Activated T-cell treated with anti-CD3 and anti-CD28 coated beads, Interleukin-2, amount 50 U/mL, for 4 hours (primary cell): ENCODE data around the gene RHBDD1. TPM values are rescaled to one million over a fixed set of nuclear protein-coding genes. Genes with fewer than 3 reads are reported as not detected.

Experiments
- ATAC-seq, 2 donors: fragments of 200-7000 bp; cut with Tn5 transposase; one replicate each; pipeline ENCODE4 v1.10.0; 2021
- DNase-seq: peaks from one replicate; pipeline ENCODE4 v3.0.0-alpha.2; 2020
- H3K27me3 Mint-ChIP-seq: one replicate; pipeline ENCODE4 v1.8.0; 2021; ENCODE audit warnings: low read depth, mixed read lengths
- H3K36me3 Mint-ChIP-seq: one replicate; pipeline ENCODE4 v1.8.0; 2022; ENCODE audit warnings: mixed read lengths; ENCODE audit not compliant: insufficient read depth
- H3K4me1 Mint-ChIP-seq: one replicate; pipeline ENCODE4 v1.8.0; 2021; ENCODE audit warnings: low read depth, mixed read lengths
- H3K4me3 Mint-ChIP-seq: one replicate; pipeline ENCODE4 v1.8.0; 2021; ENCODE audit warnings: mild to moderate bottlenecking, moderate library complexity, mixed read lengths
- H3K9me3 Mint-ChIP-seq: one replicate; pipeline ENCODE4 v1.8.0; 2021; ENCODE audit warnings: mixed read lengths
- total RNA-seq, 3 donors: library from RNA; stranded (reverse); gene quantifications; one replicate each; pipeline ENCODE4 v1.2.1, GENCODE V29; 2021

Gene RHBDD1
- total RNA-seq, 3 donors from 2014 or later = 37.9 to 40.0 (median 38.7) TPM

- Mint-ChIP-seq H3K9me3 (peaks cover 6% of the 10 kb centered on the region), H3K4me1 (peaks cover 6% of the 10 kb centered on the region), H3K36me3 (peaks cover 46% of the 10 kb centered on the region), H3K27me3 (no peaks in the 10 kb centered on the region), H3K4me3 (no peak overlapping the region)
- no peak for DNase-seq
- ATAC-seq = no peak
Observed at GRCh38 chr2:227000123-227000522, 164.3 kb downstream of the RHBDD1 start.

GRCh38 chr2:227004482-227004881 lies 168.6 kb downstream of the RHBDD1 start:
- ATAC-seq (no peak), DNase-seq (no peak)
- Mint-ChIP-seq H3K4me3 (no peak overlapping the region), H3K9me3 (no peaks in the 10 kb centered on the region), H3K36me3 (peaks cover 17% of the 10 kb centered on the region), H3K27me3 (no peaks in the 10 kb centered on the region), H3K4me1 (no peaks in the 10 kb centered on the region)

GRCh38 chr2:227006189-227006897 lies 170.5 kb downstream of the RHBDD1 start:
- no peaks in the 10 kb centered on the region for H3K27me3 Mint-ChIP-seq
- H3K4me3 Mint-ChIP-seq = no peak overlapping the region
- peaks cover 5% of the 10 kb centered on the region for H3K36me3 Mint-ChIP-seq
- ATAC-seq (no peak), DNase-seq (no peak)
- H3K9me3 Mint-ChIP-seq = no peaks in the 10 kb centered on the region
- H3K4me1 Mint-ChIP-seq = no peaks in the 10 kb centered on the region

- Mint-ChIP-seq H3K36me3 (peaks cover 4% of the 10 kb centered on the region), H3K27me3 (no peaks in the 10 kb centered on the region), H3K4me1 (no peaks in the 10 kb centered on the region), H3K9me3 (no peaks in the 10 kb centered on the region), H3K4me3 (no peak overlapping the region)
- ATAC-seq = no peak
- no peak for DNase-seq
Observed at GRCh38 chr2:227007148-227007547, 171.3 kb downstream of the RHBDD1 start.

GRCh38 chr2:227007940-227008339 lies 172.1 kb downstream of the RHBDD1 start:
- DNase-seq = no peak
- H3K36me3 Mint-ChIP-seq = no peaks in the 10 kb centered on the region
- no peaks in the 10 kb centered on the region for H3K4me1 Mint-ChIP-seq
- no peak overlapping the region for H3K4me3 Mint-ChIP-seq
- no peaks in the 10 kb centered on the region for H3K9me3 Mint-ChIP-seq
- ATAC-seq = no peak
- no peaks in the 10 kb centered on the region for H3K27me3 Mint-ChIP-seq

- Mint-ChIP-seq H3K4me1 (no peaks in the 10 kb centered on the region), H3K36me3 (no peaks in the 10 kb centered on the region), H3K27me3 (no peaks in the 10 kb centered on the region), H3K9me3 (no peaks in the 10 kb centered on the region), H3K4me3 (no peak overlapping the region)
- ATAC-seq = no peak
- no peak for DNase-seq
Observed at GRCh38 chr2:227010433-227010832, 174.6 kb downstream of the RHBDD1 start.

GRCh38 chr2:227013330-227013729 lies 177.5 kb downstream of the RHBDD1 start:
- Mint-ChIP-seq H3K9me3 (no peaks in the 10 kb centered on the region), H3K36me3 (no peaks in the 10 kb centered on the region), H3K4me1 (no peaks in the 10 kb centered on the region), H3K27me3 (peaks cover 4% of the 10 kb centered on the region), H3K4me3 (no peak overlapping the region)
- DNase-seq (no peak), ATAC-seq (no peak)

- Mint-ChIP-seq H3K4me3 (no peak overlapping the region), H3K9me3 (no peaks in the 10 kb centered on the region), H3K27me3 (peaks cover 4% of the 10 kb centered on the region), H3K4me1 (no peaks in the 10 kb centered on the region), H3K36me3 (no peaks in the 10 kb centered on the region)
- no peak for ATAC-seq
- no peak for DNase-seq
Observed at GRCh38 chr2:227013881-227014280, 178.0 kb downstream of the RHBDD1 start.

GRCh38 chr2:227016894-227017293 lies 181.0 kb downstream of the RHBDD1 start:
- ATAC-seq (no peak), DNase-seq (no peak)
- peaks cover 9% of the 10 kb centered on the region for H3K27me3 Mint-ChIP-seq
- H3K4me1 Mint-ChIP-seq = no peaks in the 10 kb centered on the region
- no peak overlapping the region for H3K4me3 Mint-ChIP-seq
- no peaks in the 10 kb centered on the region for H3K36me3 Mint-ChIP-seq
- H3K9me3 Mint-ChIP-seq = no peaks in the 10 kb centered on the region

GRCh38 chr2:227020416-227020815 lies 184.6 kb downstream of the RHBDD1 start:
- H3K9me3 Mint-ChIP-seq = no peaks in the 10 kb centered on the region

GRCh38 chr2:227022608-227023007 lies 186.8 kb downstream of the RHBDD1 start:
- Mint-ChIP-seq H3K27me3 (peaks cover 8% of the 10 kb centered on the region), H3K36me3 (no peaks in the 10 kb centered on the region), H3K4me3 (no peak overlapping the region), H3K4me1 (no peaks in the 10 kb centered on the region), H3K9me3 (no peaks in the 10 kb centered on the region)
- ATAC-seq (no peak), DNase-seq (no peak)

More at GRCh38 chr2:227020416-227020815, 184.6 kb downstream of the RHBDD1 start:
- H3K4me1 Mint-ChIP-seq = no peaks in the 10 kb centered on the region
- H3K4me3 Mint-ChIP-seq = no peak overlapping the region
- DNase-seq (no peak), ATAC-seq (no peak)
- H3K27me3 Mint-ChIP-seq = peaks cover 11% of the 10 kb centered on the region
- H3K36me3 Mint-ChIP-seq = no peaks in the 10 kb centered on the region

GRCh38 chr2:227025510-227025909 lies 189.7 kb downstream of the RHBDD1 start:
- no peak overlapping the region for H3K4me3 Mint-ChIP-seq
- peaks cover 7% of the 10 kb centered on the region for H3K27me3 Mint-ChIP-seq
- ATAC-seq (no peak), DNase-seq (no peak)
- no peaks in the 10 kb centered on the region for H3K9me3 Mint-ChIP-seq
- H3K4me1 Mint-ChIP-seq = no peaks in the 10 kb centered on the region
- no peaks in the 10 kb centered on the region for H3K36me3 Mint-ChIP-seq

- H3K4me3 Mint-ChIP-seq = no peak overlapping the region
- DNase-seq (no peak), ATAC-seq (no peak)
- no peaks in the 10 kb centered on the region for H3K4me1 Mint-ChIP-seq
- H3K9me3 Mint-ChIP-seq = no peaks in the 10 kb centered on the region
- H3K36me3 Mint-ChIP-seq = no peaks in the 10 kb centered on the region
- H3K27me3 Mint-ChIP-seq = no peaks in the 10 kb centered on the region
Observed at GRCh38 chr2:227029426-227030105, 193.7 kb downstream of the RHBDD1 start.

GRCh38 chr2:227030789-227031188 lies 194.9 kb downstream of the RHBDD1 start:
- peaks cover 4% of the 10 kb centered on the region for H3K27me3 Mint-ChIP-seq
- H3K4me1 Mint-ChIP-seq = no peaks in the 10 kb centered on the region
- DNase-seq (no peak), ATAC-seq (no peak)
- H3K9me3 Mint-ChIP-seq = no peaks in the 10 kb centered on the region
- no peak overlapping the region for H3K4me3 Mint-ChIP-seq
- no peaks in the 10 kb centered on the region for H3K36me3 Mint-ChIP-seq

GRCh38 chr2:227031379-227031778 lies 195.5 kb downstream of the RHBDD1 start:
- DNase-seq (no peak), ATAC-seq (no peak)
- Mint-ChIP-seq H3K36me3 (no peaks in the 10 kb centered on the region), H3K4me1 (no peaks in the 10 kb centered on the region), H3K27me3 (peaks cover 4% of the 10 kb centered on the region), H3K9me3 (no peaks in the 10 kb centered on the region), H3K4me3 (no peak overlapping the region)
